Measurements from ENCODE around the gene NLRP14. TPM values are rescaled to one million over a fixed set of nuclear protein-coding genes. Genes with fewer than 3 reads are reported as not detected.

The NLRP14 gene
- total and polyA plus RNA-seq, 2 of the 8 experiments (the other 6 are each of a cell fraction or from before 2014, with no cell fraction given), result 0.05 TPM; not detected in 1

- ChIA-PET POLR2A (ENCODE audit: partially characterized antibody) (interaction anchor here (0.8 to 1.6 kb wide), 2 partner anchors 15 to 65 kb away, joined by 3 read pairs; no protein-coding TSS in a partner anchor), CTCF (ENCODE audit: partially characterized antibody) (interaction anchor here (1.3 to 5.0 kb wide), 3 partner anchors 15 to 237 kb away, joined by 3 to 22 read pairs (median 8); no protein-coding TSS in a partner anchor)
- Histone ChIP-seq H3K36me3 (ENCODE audit: control insufficient read depth in 2 of 4, insufficient read depth in 4 of 4, low read length in 3 of 4) (no peaks in the 10 kb centered on the region), H2AK5ac (ENCODE audit: low read depth, low read length) (no peak overlapping the region), H4K5ac (ENCODE audit: insufficient read length, low read depth, low read length) (no peak overlapping the region), H3K4me1 (replicated peaks in 1 of 4; ENCODE audit: control insufficient read depth in 3 of 4, insufficient read depth in 4 of 4, low read length in 3 of 4) (no peaks in the 10 kb centered on the region), H3K4ac (replicated peaks; ENCODE audit: insufficient read length, low read depth, low read length) (no peak overlapping the region), H3K4me3 (ENCODE audit: extremely low read depth in 1 of 4, insufficient read depth in 2 of 4, low read depth in 3 of 4, low read length in 4 of 4) (no peak overlapping the region), H4K8ac (ENCODE audit: extremely low read depth, insufficient read depth, low read length) (no peak overlapping the region), H3K9me3 (ENCODE audit: insufficient read depth in 2 of 2, low read depth in 1 of 2, low read length in 1 of 2) (no peaks in the 10 kb centered on the region), H3K79me2 (ENCODE audit: control insufficient read depth in 1 of 2, insufficient read depth in 2 of 2, low read length in 2 of 2) (no peaks in the 10 kb centered on the region), H2AFZ (ENCODE audit: low read length) (no peak overlapping the region), H2BK5ac (ENCODE audit: low read depth, low read length) (no peak overlapping the region), H3K27me3 (replicated peaks in 1 of 4; ENCODE audit: control insufficient read depth in 3 of 4, extremely low read depth in 1 of 4, insufficient read depth in 3 of 4, low read length in 3 of 4) (no peaks in the 10 kb centered on the region), H2BK20ac (ENCODE audit: low read length) (no peak overlapping the region), H2BK15ac (ENCODE audit: low read length) (no peak overlapping the region), H3K23ac (ENCODE audit: insufficient read length) (no peak overlapping the region), H3K4me2 (ENCODE audit: insufficient read depth in 1 of 2, low read depth in 2 of 2, low read length in 2 of 2) (no peak overlapping the region), H4K91ac (replicated peaks; ENCODE audit: insufficient read length, low read length) (no peak overlapping the region), H3K18ac (ENCODE audit: extremely low read depth, low read length) (no peak overlapping the region), H3K23me2 (ENCODE audit: low read depth, low read length) (no peaks in the 10 kb centered on the region), H3K56ac (replicated peaks; ENCODE audit: insufficient read length, low read depth, low read length) (no peak overlapping the region), H2BK12ac (ENCODE audit: low read depth, low read length) (no peak overlapping the region), H3K79me1 (ENCODE audit: low read depth, low read length) (no peaks in the 10 kb centered on the region), H3K9ac (replicated peaks in 1 of 4; ENCODE audit: extremely low read depth in 1 of 4, low read depth in 3 of 4, low read length in 3 of 4) (no peak overlapping the region), H3K27ac (ENCODE audit: low read depth, low read length) (no peak overlapping the region), H3K14ac (ENCODE audit: insufficient read length) (no peak overlapping the region), H2BK120ac (replicated peaks; ENCODE audit: low read depth, low read length) (no peak overlapping the region), H4K20me1 (replicated peaks in 1 of 2; ENCODE audit: control insufficient read depth in 1 of 2, insufficient read depth in 2 of 2, low read length in 2 of 2) (peaks cover 0 to 3% of the 10 kb centered on the region in 2 experiments)
- FAIRE-seq, result no peak
- no peak for DNase-seq (ENCODE audit: low read depth in 1 of 2, low spot score in 2 of 2)
- WGBS, 2 experiments (ENCODE audit: extremely low coverage in 1 of 2, insufficient coverage in 1 of 2, insufficient read length in 1 of 2, insufficient replicate concordance in 2 of 2, low coverage in 1 of 2, low lambda C conversion rate in 2 of 2, missing lambda C conversion rate in 1 of 2), result 80% methylated on average over 11 of the region's 11 CpGs; no CpG with 5 or more reads in 1 of the 2 experiments
- TF ChIP-seq ZNF274 (IDR thresholded peaks at IDR 0.05; ENCODE audit: borderline replicate concordance, extremely low read depth, low read length) (no peak), YY1 (IDR thresholded peaks at IDR 0.05; ENCODE audit: low read depth, low read length) (no peak), SUZ12 (IDR thresholded peaks at IDR 0.05; ENCODE audit: low read length) (no peak), SIX5 (IDR thresholded peaks at IDR 0.05; ENCODE audit: low read depth, low read length) (no peak), EZH2 (IDR thresholded peaks at IDR 0.05; ENCODE audit: low read depth, low read length, severe bottlenecking) (no peak), TCF12 (IDR thresholded peaks at IDR 0.05; ENCODE audit: low read depth, low read length) (no peak), GABPA (IDR thresholded peaks at IDR 0.05; ENCODE audit: borderline replicate concordance, insufficient read depth, low read length) (no peak), JUND (IDR thresholded peaks at IDR 0.05; ENCODE audit: low read length) (no peak), ASH2L (IDR thresholded peaks at IDR 0.05; ENCODE audit: low read length) (no peak), E2F6 (IDR thresholded peaks at IDR 0.05) (no peak)
- TF ChIP-seq, protein P1, sequence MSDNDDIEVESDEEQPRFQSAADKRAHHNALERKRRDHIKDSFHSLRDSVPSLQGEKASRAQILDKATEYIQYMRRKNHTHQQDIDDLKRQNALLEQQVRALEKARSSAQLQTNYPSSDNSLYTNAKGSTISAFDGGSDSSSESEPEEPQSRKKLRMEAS (IDR thresholded peaks at IDR 0.05), result no peak
Measured at GRCh38 chr11:6992457-6993417, 27.5 kb upstream of the NLRP14 start.
